ENCODE measurements around the gene SEMA6B.

SEMA6B gene

DNA sequence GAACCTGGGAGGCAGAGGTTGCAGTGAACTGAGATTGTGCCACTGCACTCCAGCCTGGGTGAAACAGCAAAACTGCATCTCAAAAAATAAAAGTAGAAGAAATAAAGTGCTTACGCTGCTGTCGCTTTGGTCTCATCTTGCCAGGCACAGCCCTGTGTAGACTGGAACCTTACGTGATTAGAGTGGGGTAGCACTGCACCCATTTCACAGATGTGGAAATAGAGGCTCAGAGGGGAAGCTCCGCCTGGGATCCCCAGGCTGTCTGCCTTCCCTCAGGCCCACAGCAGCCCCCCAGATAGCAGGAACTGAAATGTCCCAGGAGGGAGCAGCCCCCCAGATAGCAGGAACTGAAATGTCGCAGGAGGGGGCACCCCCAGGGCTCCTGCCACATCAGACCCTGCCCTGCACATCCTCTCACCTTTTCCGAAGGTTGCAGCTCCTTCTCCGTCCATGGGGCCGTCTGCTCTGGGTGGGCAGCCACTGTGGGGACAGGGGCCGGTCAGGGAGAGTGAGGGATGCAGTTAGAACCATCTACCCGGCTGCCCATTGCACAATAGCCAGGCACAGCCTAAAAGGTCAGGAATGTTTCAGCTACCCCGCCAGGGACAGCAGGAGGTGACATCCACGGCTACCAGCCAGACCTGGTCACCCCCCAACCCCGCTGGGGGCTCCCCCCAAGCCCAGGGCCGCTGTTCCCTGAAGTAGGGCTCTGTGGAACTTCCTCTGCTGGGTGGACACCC, 43.1 kb downstream of the SEMA6B start:
- TF ChIP-seq POLR2A (IDR thresholded peaks at IDR 0.05; ENCODE audit: low read depth, low read length) = no peak
- FAIRE-seq = no peak

DNA sequence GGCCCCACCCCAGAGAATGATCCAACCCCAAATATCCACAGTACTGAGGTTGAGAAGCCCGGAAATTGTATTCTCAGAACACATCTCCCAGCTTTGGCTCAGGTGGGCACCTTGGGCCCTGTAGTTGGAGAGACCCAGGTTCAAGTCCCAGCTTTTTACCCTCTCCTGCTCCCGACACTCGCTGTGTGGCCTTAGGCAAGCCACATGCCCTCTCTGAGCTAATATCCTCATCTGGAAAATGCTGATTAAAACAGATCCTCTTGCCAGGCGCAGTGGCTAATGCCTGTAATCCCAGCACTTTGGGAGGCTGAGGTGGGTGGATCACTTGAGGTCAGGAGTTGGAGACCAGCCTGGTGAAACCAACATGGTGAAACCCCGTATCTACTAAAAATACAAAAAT, 43.8 kb downstream of the SEMA6B start:
- DNase-seq (ENCODE audit: insufficient read length, low spot score) (no peak), FAIRE-seq (no peak)
- no peak for TF ChIP-seq POLR2A (IDR thresholded peaks at IDR 0.05; ENCODE audit: low read depth, low read length)

More for the DNA sequence above, 43.1 kb downstream of the SEMA6B start:
- no peak for DNase-seq (ENCODE audit: insufficient read length, low spot score)

DNA sequence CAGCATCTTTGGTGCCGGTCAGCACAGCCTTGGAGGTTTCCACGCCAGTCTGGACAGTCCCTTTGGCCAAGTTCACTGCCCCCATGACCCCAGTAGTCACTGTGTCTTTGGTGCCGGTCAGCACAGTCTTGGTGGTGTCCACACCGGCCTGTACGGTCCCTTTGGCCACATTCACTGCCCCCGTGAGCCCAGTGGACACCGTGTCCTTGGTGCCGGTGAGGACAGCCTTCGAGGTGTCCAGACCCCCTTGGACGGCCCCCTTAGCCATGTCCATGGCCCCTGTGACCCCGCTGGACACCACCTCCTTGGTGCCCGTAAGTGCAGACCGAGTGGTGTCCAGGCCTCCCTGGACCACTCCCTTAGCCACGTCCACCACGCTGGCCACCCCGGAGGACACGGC, 46.2 kb downstream of the SEMA6B start:
- FAIRE-seq = no peak
- no peak for DNase-seq (ENCODE audit: insufficient read length, low spot score)

DNA sequence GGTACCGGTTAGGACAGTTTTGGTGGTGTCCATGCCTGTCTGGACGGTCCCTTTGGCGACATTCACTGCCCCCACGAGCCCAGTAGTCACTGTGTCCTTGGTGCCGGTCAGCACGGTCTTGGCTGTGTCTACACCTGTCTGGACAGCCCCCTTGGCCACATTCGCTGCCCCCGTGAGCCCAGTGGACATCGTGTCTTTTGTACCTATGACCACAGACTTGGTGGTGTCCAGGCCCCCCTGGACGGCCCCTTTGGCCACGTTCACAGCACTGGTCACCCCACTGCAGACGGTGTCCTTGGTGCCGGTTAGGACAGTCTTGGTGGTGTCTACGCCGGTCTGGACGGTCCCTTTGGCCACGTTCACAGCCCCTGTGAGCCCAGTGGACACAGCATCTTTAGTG, 47.4 kb downstream of the SEMA6B start:
- FAIRE-seq = no peak
- no peak for TF ChIP-seq POLR2A (IDR thresholded peaks at IDR 0.05; ENCODE audit: low read depth, low read length)
- DNase-seq (ENCODE audit: insufficient read length, low spot score) = no peak

More for the DNA sequence above, 46.2 kb downstream of the SEMA6B start:
- no peak for TF ChIP-seq POLR2A (IDR thresholded peaks at IDR 0.05; ENCODE audit: low read depth, low read length)

DNA sequence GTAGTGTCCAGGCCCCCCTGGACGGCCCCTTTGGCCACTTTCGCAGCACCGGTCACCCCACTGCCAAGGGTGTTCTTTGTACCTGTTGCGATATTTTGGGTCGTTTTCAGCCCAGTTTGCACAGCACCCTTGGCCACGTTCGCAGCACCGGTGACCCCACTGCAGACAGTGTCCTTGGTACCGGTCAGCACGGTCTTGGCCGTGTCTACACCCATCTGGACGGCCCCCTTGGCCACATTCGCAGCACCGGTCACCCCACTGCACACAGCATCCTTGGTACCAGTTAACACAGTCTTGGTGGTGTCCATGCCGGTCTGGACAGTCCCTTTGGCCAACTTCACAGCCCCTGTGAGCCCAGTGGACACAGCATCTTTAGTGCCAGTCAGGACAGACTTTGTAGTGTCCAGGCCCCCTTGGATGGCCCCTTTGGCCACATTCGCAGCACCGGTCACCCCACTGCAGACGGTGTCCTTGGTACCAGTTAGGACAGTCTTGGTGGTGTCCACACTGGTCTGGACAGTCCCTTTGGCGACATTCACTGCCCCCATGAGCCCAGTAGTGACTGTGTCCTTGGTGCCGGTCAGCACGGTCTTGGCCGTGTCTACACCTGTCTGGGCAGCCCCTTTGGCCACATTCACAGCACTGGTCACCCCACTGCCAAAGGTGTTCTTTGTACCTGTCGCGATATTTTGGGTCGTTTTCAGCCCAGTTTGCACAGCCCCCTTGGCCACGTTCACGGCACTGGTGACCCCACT, 48.0 kb downstream of the SEMA6B start:
- DNase-seq (ENCODE audit: insufficient read length, low spot score) (no peak), FAIRE-seq (no peak)
- TF ChIP-seq POLR2A (IDR thresholded peaks at IDR 0.05; ENCODE audit: low read depth, low read length) = no peak

DNA sequence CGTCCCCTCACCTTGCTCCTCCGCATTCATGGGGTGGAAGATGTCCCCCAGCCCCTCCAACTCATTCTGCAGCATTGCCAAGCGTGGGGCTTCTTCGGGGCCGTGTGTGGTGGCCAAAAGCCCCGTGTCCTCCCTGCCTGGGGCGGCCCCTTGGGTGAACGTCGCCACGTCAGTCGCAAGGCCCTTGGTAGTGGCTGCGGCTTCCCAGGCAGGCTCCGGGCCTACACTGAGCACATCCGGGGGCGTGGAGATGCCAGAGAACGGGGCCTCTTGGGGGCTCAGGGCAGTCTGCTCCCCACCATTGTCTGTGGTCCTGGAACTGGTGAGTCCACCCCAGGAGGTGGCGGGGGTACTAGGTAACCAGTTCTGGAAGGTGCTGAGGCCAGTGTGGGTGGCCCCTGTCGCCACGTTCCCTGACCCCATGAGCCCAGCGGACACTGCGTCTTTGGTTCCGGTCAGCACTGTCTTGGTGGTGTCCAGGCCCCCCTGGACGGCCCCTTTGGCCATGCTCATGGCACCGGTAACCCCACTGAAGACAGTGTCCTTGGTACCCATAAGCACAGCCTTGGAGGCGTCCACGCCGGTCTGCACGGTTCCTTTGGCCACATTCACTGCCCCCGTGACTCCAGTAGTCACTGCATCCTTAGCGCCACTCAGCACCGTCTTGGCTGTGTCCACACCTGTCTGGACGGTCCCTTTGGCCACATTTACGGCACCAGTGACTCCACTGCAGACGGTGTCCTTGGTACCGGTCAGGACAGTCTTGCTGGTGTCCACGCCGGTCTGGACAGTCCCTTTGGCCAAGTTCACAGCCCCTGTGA, 48.8 kb downstream of the SEMA6B start:
- no peak for DNase-seq (ENCODE audit: insufficient read length, low spot score)
- no peak for FAIRE-seq
- no peak for TF ChIP-seq POLR2A (IDR thresholded peaks at IDR 0.05; ENCODE audit: low read depth, low read length)

DNA sequence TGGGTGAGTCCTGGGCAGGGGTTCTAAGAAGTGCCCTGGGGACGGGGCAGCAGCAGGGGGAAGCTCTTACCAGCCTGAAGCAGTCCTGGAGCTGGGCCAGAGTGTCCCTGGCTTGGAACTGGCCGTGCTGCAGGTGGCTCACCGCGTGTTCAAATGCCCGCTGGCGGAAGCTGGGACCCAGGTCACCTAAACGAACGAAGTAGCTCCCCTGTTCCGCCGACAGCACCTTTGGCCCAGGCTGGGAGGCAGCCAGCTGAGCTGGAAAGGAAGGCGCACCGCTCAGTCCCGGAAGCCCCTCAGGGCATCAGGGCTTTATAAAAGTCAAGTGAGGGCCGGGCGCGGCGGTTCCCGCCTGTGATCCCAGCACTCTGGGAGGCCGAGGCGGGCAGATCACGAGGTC, 50.8 kb downstream of the SEMA6B start:
- no peak for FAIRE-seq
- DNase-seq (ENCODE audit: insufficient read length, low spot score) = no peak
- no peak for TF ChIP-seq POLR2A (IDR thresholded peaks at IDR 0.05; ENCODE audit: low read depth, low read length)

DNA sequence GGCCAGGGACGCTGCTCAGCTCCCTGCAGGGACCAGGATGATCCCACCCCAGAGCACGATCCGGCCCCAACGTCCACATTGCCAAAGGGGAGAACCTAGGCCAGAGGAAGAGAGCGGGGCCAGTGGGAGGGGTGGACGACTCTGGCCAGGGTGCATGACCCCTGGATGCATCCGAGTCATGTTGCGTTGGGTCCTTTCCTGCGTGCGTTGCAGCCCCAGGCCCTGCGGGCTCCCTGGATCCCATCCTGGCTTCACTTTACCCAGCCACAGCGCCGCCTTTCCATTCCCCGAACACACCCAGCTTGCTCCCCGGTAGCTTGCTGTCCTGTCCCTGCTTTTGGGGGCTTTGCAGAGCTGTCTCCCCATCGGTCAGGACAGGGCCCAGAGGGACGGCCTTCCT, 51.7 kb downstream of the SEMA6B start:
- TF ChIP-seq POLR2A (IDR thresholded peaks at IDR 0.05; ENCODE audit: low read depth, low read length) = no peak
- FAIRE-seq (no peak), DNase-seq (ENCODE audit: insufficient read length, low spot score) (no peak)

DNA sequence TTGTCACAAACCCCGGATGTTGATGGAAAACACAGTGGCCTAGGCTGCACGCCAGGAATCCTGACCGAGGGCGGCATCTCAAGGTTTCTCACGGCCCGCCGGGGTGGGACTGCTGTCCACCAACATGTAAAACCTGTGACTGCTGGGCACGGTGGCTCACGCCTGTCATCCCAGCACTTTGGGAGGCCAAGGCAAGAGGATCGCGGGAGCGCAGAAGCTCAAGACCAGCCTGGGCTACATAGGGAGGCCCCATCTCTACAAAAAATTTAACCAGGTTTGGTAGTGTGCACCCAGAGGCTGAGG, 52.4 kb downstream of the SEMA6B start:
- DNase-seq (ENCODE audit: insufficient read length, low spot score) (no peak), FAIRE-seq (no peak)

DNA sequence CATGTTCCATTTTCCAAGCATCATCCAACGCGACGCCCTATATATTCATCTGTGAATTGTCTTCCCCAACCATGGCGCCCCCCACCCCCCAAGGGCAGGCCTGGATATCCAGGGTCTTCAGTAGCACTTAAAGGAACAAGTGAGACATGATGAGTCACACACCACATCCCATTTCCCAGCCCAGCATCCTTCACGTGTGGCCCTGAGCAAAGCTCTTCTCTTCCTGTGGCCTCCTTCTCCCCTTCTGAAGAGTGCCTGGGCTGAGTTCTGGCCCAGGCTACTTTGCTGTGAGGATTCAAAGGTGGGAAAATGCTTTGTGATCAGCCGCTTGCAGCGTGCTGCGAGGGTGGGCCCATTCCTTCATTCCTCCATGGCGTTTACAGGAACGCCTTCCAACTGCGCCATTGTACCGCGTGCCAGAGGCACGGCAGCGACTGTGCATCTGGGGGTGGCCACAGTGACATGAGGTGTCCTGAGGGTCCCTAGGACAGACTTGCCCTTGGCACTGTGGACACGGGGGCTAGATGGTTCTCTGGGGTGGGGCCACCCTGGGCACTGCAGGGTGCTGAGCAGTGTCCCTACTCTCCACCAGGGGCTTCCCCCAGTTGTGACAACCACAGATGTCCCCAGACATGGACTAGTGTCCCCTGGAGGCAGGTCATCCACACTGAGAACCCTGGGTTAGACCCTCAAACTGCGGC, 52.9 kb downstream of the SEMA6B start:
- FAIRE-seq (peak; percentile 38), DNase-seq (ENCODE audit: insufficient read length, low spot score) (peak; percentile 53)
- no peak for TF ChIP-seq POLR2A (IDR thresholded peaks at IDR 0.05; ENCODE audit: low read depth, low read length)

More for the DNA sequence above, 52.4 kb downstream of the SEMA6B start:
- TF ChIP-seq POLR2A (IDR thresholded peaks at IDR 0.05; ENCODE audit: low read depth, low read length) = no peak

DNA sequence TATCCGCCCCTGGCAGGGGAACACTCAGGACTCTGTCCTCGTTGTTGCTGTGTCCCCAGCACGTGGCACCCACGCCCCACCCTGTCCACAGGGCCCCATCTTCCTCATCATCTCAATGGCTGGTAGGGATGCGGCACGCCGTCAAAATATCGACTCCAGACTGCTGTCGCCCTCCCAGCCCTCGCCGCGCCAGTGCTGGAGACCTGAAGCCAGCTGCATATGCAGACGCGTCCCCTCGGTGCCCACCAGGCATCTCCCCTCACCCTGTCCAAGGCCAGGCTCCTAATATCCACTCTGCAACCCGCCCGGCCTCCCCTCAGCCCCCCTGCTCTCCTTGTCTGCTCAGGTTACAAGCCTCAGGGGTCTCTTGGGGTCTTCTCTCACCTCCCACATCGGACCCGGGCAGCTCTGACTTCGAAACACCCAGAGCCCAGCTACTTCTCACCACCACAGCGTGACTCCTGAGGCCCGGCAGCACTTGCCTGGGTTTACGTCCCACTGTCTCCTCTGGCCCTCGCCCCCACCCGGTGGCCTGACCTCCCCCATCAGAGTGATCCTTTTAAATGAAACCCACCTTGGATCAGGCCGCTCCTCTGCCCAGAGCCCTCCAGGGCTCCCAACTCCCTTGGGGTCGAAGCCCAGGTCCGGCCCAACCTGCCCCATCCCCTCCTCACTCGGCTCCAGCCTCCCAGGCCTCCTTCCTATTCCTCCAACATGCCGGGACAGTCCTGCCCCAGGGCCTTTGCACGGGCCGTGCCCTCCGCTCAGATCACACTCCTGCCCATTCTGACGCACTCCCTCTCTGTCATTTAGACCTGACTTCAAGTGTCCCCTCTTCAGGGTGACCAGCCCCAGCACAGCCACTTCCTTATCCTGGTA, 53.7 kb downstream of the SEMA6B start:
- DNase-seq (ENCODE audit: insufficient read length, low spot score) = no peak
- no peak for TF ChIP-seq POLR2A (IDR thresholded peaks at IDR 0.05; ENCODE audit: low read depth, low read length)
- FAIRE-seq = no peak

DNA sequence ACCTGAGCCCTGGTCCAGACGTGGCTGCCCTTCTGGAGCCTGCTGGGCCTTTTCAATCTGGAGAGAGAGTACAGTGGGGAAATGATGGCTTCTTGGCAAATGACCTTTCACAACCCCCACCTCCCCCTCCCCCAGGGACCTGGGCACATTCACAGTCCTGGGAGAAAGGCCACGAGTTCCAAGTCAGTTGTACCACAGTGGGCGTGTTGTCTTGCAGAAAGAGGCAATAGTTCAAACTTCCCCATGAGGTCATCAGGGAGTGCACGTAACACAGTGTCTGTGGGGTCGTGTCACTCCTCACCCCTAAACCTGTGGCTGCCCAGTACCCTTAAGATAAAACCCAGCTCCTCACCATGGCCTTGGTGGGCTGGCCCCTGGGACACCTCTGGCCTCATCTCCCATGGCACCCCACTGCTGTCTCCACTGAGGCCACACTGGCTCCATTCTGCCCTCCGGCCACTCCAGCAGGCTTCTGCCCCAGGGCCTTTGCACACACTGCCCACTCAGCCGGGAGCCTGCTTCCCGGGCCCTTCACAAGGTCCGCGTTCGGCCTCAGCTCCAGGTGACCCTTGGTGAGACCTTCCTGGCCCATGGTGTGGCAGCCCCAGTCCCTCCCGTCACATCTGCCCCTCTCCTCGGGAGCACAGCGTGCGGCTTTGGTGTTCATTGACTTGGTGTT, 54.5 kb downstream of the SEMA6B start:
- no peak for FAIRE-seq
- no peak for DNase-seq (ENCODE audit: insufficient read length, low spot score)
- no peak for TF ChIP-seq POLR2A (IDR thresholded peaks at IDR 0.05; ENCODE audit: low read depth, low read length)
